Measurements from ENCODE around the gene DISP3.

The DISP3 gene

DNA sequence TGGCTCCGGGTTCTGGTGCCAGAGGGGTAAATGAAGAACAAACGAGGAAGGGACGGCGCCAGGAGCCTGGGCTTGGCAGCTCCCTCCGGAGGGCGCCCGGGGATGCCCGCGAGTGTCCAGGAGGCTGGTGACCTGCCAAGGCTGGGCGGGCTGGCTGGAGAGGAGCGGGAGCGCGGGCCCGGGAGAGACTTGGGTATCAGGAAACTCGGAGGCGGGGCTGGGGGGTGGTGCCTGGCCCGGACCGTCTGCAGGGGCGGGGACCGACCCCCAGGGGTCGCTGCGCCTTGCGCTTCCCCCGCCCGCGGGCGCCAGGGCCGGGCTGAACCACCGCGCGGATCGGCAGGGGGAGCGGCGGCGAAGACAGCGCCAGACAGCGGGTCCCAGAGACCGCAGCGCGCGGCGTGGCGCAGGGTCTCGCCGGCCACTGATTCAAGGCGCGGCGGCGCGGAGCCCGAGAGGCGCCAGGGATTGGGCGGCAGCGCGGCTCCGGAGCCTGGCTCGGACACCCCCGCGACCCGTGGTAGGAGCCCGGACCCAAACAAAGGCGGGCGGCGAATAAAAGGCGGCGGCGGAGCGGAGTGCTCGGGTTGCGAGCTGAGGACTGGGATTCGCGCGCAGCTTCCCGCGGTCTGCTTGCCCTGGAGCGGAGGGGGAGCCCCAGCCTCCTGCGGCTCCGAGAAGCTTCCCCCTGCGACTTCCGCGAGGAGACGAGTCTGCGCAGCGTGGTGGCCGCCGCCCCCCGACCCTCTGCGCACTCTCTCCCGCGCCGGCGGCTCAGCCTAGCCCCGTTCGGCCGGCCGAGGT, at the start of gene DISP3:
TSS of gene DISP3 (plus strand) at position 585 of the 804 bp plus-strand sequence. CDS start 21,838 bp downstream, outside the sequence.
- peak; percentile 81 for DNase-seq

DNA sequence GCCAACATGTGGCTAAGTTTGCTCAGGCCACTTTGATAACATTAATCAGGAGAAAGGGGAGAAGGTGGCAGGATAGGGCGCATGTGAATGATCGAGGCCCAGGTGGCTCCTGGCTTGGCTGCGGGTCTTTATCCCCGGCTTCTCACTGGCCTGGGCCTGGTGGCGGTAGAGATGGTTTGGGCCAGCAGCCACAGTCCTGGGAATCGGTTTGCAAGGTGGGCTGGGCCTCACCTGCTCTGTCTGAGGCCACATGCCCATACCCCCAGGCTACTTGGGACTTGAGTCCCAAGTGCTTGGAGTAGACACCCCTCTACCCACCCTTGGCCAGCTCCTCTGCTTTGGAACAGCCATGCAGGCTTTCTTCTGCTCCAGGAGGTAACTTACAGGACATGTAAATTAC, 49.7 kb upstream of the DISP3 start:
- no peak for DNase-seq

DNA sequence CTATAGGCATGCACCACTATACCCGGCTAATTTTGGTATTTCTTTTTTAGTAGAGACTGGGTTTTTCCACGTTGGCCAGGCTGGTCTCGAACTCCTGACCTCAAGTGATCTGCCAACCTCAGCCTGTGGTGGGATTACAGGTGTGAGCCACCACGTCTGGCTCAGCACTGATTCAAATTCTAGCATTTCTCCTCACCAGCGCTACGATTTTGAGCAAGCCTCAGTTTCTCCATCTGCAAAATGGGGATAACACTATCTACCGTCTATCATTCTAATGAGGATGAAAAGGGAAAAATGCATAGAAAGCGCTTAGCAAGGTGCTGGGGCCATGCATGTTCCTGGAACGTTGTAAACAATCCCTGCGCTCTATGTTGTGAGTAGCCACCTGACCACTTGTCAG, 49.0 kb upstream of the DISP3 start:
- DNase-seq, result no peak

GRCh38 chr1:11431941-11432507, 46.9 kb upstream of the DISP3 start:
- DNase-seq, result no peak

GRCh38 chr1:11432526-11432925, 46.4 kb upstream of the DISP3 start:
- DNase-seq, result no peak

DNA sequence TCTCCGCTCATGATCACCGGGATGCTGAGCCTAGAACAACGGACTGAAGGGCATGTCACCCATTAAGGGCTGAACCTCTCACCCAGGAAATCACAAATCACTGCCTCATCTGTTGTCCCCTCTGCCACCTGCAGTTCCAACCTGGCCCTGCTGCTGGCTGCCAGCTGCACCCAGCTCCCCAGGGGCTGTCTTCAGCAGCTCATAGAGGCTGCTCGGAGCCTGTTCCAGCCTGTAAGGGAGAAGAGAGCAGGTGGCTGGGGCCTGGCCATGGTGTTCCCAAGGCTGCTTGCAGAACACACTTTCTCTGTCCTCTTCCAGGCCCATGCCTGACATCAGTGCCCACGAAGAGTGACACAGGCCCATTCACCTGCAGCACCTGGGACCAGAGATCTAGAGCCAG, 44.5 kb upstream of the DISP3 start:
- no peak for DNase-seq

GRCh38 chr1:11434926-11435325, 44.0 kb upstream of the DISP3 start:
- DNase-seq, result no peak

- no peak for DNase-seq
Observed at GRCh38 chr1:11438996-11439395, 40.0 kb upstream of the DISP3 start.

GRCh38 chr1:11441211-11441952, 37.6 kb upstream of the DISP3 start:
- DNase-seq, result no peak

GRCh38 chr1:11443043-11443442, 35.9 kb upstream of the DISP3 start:
- no peak for DNase-seq

DNA sequence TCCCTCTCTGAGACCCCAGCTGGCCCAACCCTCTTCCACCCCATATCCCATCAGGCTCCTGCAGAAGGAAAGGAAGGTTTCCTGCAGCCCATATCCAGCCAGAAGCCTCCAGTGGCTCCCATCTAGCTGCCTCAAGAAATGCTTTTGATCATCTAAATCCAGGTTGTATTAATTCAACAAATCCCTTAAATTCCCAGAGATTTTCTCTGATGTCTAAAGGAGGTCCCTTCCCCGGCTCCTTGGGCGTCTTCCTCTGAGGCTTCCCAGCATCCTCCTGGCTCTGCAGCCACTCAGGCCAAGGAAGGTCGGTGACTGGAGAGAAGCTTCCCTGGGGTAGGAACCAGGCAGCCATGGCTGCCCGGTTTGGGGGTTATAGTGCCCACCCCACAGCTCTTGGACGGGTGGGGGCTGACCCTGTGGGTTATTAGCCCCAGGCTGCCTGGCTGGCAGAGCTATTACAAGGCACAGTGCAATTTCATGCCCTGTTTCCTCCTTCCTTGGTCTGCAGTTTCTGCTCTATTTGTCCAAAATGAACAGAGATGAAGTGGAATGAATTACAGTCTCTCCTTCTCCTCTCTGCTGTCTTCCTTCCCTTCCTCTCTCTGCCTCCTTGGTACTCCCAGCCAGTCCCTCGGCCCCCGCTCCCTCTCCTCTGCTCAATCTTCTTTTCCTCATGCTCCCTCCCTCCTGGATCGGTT, 34.8 kb upstream of the DISP3 start:
- DNase-seq, result no peak

DNA sequence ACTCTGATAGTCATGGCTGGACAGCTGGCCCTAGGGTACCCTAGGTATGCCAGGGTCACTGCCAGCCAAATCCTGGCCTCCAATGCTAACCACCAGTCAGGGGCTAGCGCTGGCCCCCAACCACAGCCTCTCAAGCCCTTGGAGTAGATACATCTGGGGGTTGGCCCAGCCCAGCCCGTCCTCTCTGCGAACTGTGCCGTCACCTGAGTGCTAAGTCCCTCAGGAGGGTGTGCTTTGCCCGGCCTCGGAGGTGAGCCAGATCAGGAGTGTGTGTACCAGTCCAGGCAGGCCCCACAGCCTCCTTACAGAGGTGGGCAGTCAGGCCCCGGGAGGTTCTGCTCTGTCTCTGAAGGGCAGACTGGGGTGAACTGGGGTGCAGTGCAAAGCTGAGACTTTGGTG, 34.0 kb upstream of the DISP3 start:
- no peak for DNase-seq

DNA sequence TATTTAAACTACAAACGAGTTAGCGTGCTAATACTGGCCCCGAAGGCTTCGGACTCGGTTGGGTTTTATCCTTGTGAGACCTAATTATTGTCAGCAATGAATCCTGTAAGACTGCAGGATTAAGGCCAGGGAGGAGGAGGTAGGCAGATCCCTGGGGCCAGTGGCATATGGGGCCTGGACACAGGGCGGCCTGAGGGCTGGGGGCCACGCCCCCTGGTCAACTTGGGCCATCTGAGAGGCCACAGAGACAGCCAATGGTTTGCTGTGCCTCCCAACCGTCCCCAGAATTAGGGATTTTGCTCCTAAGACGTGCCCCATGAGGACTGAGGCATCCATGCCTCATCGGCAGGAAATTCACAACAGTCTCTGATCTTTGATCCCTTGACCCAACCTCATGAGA, 31.1 kb upstream of the DISP3 start:
- no peak for DNase-seq

DNA sequence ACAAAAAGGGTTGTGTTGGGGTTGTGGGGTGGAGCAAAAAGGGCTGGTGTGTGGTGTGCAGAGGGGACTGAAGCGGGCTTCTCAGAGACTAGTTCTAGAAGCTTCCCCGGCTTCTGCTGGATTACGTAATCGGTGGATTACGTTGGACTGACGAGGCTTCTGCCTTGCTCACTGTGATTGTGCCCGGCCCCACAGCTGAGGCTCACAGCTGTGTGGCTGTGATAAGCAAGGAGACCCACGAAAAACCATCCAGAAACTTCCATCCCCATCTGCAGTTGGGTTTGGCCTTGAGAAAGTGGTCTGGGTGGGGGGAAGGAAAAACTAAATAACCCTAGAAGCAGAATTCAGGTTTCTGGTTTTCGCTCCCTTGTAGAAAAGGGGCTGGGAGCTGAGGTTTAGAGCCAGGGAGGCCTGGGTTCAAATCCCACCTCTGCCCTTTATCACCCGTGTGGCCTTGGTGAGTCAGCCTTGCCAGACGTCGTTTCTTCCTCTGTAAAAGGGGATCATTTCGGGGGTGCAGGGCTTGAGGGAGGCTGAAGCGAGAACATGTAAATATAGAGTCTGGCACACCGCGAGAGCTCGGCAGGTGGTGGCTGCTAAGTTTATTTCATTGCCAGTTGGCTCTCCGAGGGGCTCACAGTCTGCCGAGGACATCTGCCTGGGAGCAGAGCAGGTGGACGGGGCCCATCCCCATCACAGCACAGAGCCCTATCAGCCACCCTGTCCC, 30.4 kb upstream of the DISP3 start:
- no peak for DNase-seq

DNA sequence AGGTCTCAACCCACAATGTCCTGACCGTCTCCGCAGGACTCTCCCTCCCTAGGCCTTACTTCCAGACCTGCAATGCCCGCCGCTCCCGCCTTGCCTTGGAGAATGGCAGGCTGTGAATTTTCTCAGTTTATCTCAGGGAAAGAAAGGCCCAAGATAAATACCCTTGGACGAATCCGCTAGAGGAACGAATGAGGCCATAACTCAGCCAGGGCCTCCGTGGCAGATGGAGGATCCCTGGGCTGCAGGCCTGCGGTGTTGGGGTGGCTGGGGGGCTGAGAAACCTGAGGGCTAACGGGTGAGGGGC, 29.9 kb upstream of the DISP3 start:
- no peak for DNase-seq

DNA sequence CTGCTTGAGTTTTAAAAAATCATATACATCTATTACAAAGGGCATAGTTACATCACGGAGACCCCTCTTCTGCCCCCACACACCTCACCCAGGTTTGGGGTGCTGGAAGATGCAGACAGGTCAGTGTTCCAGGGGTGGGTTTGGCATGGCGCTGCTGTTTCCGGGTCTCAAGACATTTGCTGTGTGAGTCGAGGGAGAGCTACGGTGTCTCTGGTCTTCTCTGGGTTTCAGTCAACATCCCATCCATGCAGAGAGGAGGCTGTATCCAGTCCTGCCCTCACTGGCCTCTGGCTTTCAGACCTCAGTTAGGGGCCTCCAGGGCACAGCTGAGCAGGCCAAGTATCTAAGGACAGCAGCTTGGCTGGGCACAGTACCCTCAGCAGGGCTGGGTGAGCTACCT, 28.6 kb upstream of the DISP3 start:
- DNase-seq, result no peak

GRCh38 chr1:11453742-11454491, 25.0 kb upstream of the DISP3 start:
- DNase-seq, result no peak

GRCh38 chr1:11455967-11456570, 22.9 kb upstream of the DISP3 start:
- DNase-seq, result no peak

GRCh38 chr1:11456965-11457364, 22.0 kb upstream of the DISP3 start:
- DNase-seq, result no peak

DNA sequence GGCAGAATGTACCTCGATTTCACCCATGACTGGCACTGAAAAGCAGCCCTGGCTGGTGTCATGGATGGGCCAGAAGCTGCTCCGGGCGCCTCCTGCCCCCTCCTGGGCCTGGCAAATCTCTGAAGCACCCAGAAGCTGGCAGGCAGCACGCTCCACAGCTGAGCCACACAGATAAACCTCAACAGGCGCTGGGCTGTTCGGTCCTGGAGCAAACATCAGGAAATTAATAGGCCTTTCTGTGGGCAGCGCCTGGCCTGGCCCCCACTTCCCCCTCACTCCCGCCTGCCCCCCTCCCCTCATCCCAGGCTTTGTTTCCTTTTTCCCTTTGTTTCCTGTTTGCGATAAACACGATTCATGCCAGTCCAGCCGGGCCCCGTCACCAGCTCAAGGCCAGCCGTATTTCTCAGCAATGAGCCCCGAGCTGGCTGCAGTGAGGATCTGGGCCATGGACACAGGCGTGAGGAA, 20.1 kb upstream of the DISP3 start:
- DNase-seq, result peak; percentile 33

GRCh38 chr1:11461531-11462137, 17.3 kb upstream of the DISP3 start:
- DNase-seq, result no peak

Data from NCI-H2029 (cell line).